Hematopoietic multipotent progenitor cell treated with erythropoietin and hydrocortisone succinate and interleukin-3 and kit ligand, for 6 days (in vitro differentiated cells): ENCODE measurements around the gene ZDHHC18.
"Not testable (repeated sequence)": the region's sequence is repeated elsewhere in the genome, so short reads cannot be mapped to it uniquely, and the experiment has no call there.

ENCODE experiments used
- DNase-seq: peaks from one replicate; pipeline ENCODE4 v3.0.0-alpha.2; 2015

ZDHHC18 gene

DNA sequence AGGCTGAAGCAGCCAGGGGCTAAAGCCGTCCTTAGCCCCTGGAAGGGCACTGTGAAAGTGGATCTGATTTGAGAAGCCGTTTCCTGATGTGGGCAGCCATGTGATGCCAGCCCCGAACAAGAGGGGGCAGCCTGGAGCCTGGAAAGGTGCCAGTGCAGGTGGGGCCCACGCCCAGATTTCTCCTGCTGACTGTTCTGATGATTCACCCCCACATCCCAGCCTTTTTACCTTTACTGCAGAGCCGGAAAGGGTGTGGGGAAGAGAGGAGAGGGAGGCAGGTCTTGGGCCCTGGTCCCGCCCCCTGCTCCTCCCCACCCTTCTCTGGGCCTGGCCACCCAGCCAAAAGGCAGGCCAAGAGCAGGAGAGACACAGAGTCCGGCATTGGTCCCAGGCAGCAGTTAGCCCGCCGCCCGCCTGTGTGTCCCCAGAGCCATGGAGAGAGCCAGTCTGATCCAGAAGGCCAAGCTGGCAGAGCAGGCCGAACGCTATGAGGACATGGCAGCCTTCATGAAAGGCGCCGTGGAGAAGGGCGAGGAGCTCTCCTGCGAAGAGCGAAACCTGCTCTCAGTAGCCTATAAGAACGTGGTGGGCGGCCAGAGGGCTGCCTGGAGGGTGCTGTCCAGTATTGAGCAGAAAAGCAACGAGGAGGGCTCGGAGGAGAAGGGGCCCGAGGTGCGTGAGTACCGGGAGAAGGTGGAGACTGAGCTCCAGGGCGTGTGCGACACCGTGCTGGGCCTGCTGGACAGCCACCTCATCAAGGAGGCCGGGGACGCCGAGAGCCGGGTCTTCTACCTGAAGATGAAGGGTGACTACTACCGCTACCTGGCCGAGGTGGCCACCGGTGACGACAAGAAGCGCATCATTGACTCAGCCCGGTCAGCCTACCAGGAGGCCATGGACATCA is 36.5 kb downstream of the ZDHHC18 start, which contains the start of gene SFN:
Gene SFN, plus strand, starts transcription at position 369 of the 904 bp plus-strand sequence. Its CDS starts 64 bp downstream, at position 433.
- peak; percentile 51 for DNase-seq

DNA sequence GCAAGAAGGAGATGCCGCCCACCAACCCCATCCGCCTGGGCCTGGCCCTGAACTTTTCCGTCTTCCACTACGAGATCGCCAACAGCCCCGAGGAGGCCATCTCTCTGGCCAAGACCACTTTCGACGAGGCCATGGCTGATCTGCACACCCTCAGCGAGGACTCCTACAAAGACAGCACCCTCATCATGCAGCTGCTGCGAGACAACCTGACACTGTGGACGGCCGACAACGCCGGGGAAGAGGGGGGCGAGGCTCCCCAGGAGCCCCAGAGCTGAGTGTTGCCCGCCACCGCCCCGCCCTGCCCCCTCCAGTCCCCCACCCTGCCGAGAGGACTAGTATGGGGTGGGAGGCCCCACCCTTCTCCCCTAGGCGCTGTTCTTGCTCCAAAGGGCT is 37.2 kb downstream of the ZDHHC18 start:
- no peak for DNase-seq

DNA sequence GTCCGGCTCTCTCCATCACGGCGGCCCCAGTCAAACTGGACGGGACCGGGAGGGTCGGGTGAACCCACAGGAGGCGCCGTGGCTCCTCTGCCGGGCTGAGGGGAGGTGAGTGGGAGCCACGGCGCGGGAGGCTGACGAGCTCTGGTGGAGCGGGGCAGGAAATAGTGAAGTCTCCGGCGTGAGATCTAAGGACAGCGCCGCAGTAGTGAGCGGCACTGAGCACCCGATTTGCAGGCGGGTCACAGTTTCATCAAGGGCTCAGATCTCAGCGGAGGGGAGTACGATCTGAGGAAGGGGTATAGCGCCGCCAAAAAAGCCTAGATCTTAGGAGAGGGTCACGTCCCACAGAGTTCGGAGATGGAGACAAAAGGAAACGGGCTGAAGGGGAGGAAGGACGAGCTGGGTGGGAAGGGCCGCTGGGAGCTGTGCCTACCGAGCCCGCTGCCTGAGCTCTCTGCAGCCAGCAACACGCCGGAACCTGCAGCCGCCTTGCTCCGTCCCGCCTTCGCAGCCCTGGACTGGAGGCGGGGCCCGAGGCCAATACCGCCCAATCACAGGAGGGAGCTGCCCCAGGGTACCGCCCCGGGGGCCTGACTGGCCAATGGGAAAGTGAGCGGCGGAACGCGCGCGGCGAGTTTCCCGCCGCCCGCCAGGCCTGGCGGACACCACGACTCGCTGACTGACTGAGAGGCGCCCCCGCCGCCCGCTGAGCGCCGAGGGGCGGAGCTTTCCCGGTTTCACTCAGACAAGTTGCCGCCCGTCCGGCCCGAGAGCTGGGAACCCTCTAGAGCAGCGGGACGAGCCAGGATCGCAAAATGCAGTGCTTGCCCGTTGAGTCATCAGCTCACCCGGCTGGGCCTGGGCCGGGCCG is 38.4 kb downstream of the ZDHHC18 start:
- DNase-seq, result peak; percentile 97

DNA sequence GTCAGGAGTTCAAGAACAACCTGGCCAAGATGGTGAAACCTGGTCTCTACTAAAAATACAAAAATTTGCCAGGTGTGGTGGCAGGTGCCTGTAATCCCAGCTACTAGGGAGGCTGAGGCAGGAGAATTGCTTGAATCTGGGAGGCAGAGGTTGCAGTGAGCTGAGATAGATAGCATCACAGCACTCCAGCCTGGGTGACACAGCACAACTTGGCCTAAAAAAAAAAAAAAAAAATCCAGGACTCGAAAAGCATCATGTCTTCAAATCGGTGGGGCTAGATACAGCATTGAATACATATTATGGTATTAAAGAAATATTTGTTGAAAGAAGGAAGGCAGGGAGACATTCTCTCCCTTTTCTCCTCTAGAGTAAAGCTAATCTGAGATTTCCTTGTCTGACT is 46.6 kb downstream of the ZDHHC18 start:
- DNase-seq, result not testable (repeated sequence)

DNA sequence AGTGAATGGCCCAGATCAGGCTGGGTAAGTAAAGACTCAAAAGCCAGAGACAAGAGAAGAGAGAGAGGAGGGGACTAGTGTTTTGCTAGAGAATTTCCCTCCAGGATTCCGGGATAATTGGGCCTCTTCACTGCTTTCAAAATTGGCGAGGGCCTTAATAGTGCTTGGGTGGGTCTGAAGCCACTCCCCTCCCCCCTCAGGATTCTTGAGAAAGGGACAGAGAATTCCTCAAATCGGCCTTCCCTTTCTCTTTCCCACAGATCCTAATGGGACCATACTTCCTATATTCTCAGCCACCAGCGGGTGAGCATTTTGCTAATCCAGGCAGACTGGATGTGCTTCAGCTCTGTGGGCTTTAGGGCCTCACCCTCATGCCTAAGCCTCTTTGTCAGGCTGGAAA is 48.4 kb downstream of the ZDHHC18 start:
- no peak for DNase-seq

DNA sequence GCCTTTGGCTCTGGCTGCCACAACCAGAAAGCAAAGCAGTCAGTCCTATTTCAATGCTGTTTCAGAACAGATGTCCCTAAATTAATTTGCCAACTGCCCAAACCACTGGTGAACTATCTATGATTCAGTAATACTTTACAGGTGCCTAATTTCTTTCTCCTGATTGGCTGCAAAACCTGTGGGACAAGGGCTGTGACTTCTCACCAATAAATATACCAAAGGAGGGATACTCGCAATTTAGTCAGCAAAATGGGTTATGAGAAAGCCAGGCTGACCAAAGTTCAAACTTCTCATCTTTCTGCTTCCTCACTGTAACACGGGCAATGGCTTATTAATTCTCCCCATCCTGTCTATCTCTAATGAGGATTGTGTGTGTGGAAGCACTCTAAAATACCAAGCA is 50.8 kb downstream of the ZDHHC18 start:
- no peak for DNase-seq

DNA sequence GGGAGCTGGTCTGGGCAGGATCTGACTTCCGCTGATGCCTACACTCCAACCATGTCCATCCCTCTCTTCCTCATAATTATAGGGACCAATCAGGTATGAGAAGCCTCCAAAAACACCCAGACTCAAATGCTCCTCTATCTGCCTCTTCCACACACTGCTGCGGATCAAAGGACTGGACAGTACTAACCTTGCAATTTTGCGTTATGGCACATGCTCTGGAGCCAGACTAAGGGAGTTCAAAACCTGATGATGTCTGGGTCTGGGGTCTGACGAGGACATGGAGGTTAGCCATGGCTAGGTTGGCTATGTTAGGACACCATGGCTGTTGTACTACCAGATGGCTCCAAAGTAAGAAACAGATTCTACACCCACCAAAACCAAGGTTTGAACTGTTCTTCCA is 53.3 kb downstream of the ZDHHC18 start:
- no peak for DNase-seq

DNA sequence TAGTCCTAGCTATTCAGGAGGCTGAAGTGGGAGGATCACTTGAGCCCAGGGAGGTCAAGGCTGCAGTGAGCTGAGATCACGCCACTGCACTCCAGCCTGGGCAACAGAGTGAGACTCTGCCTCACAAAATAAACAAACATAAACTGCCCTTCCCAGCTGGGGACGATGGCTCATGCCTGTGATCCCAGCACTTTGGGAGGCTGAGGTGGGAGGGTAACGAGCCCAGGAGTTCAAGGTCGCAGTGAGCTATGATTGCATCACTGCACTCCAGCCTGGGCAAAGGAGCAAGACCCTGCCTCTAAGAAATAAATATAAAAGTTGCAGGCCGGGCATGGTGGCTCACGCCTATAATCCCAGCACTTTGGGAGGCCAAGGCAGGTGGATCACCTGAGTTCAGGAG is 55.1 kb downstream of the ZDHHC18 start:
- DNase-seq, result not testable (repeated sequence)

DNA sequence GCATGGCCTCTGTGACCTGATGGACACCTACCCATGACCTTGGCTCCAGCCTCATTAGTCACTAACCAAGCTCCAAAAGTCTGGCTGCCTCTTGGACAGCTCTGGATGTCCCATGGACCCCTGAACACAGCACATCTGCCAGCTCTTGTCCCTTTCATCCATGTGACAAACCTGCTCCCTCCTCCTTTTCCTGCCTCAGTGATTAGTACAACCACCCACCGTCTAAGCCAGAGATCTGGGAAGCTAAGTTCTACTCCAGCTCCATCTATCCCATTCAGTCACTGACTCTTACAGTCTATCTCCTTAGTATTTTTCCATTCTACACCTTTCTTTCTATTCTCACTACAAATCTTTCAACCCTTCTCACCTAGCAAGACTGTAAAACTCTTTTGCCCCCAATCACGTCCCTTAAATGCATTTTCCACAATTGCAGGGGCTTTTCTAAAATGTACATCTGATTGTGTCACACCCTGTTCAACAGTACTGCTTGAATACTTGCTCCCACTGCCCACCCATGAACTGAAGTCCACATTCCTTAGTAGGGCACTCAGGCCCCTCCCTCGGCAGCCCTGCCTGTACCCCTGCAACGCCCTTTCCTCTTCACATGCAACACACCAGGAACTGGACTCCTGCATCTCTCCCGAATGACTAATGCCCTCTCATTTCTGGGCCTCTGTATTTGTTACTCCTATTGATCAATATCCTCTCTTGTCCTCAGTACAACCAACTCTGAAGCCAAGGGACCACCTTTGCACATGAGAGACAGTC is 56.4 kb downstream of the ZDHHC18 start:
- DNase-seq, result no peak

DNA sequence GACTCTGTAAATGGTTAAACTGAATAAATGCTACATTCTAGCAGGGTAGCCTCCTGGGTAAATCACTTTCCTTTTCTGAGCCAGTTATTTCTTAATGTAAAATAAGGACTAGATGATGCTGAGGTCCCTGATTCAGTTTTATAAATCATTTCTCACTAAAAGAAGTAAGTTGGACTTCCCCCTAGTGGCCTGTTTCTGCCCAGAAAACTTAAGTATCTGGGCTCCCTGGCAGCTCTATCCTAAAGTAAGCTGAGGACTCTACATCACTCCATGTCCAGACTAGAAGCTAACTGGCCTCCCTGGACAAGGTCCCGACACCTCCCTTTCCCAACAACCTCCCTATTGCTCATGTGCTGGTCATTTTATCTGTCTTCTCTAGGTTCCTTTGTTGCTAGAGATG is 60.6 kb downstream of the ZDHHC18 start:
- DNase-seq, result peak; percentile 70

DNA sequence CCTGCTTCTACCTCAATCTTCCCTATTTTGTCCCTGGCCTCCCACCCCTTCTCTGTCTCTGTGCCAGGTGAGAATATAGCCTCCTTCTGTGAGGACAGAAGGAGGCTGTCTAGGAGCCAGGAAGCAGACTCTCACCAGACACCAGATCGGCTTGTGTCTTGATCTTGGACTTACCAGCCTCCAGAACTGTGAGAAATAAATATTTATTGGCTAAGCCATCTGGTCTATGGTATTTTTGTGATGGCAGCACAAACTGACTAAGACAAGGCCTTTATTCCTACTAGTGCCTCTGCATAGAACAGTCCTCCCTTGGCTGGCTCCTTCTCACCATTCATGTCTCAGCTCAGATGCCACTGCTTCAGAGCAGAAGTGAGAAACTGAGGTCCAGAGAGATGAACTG is 61.7 kb downstream of the ZDHHC18 start:
- DNase-seq, result no peak

DNA sequence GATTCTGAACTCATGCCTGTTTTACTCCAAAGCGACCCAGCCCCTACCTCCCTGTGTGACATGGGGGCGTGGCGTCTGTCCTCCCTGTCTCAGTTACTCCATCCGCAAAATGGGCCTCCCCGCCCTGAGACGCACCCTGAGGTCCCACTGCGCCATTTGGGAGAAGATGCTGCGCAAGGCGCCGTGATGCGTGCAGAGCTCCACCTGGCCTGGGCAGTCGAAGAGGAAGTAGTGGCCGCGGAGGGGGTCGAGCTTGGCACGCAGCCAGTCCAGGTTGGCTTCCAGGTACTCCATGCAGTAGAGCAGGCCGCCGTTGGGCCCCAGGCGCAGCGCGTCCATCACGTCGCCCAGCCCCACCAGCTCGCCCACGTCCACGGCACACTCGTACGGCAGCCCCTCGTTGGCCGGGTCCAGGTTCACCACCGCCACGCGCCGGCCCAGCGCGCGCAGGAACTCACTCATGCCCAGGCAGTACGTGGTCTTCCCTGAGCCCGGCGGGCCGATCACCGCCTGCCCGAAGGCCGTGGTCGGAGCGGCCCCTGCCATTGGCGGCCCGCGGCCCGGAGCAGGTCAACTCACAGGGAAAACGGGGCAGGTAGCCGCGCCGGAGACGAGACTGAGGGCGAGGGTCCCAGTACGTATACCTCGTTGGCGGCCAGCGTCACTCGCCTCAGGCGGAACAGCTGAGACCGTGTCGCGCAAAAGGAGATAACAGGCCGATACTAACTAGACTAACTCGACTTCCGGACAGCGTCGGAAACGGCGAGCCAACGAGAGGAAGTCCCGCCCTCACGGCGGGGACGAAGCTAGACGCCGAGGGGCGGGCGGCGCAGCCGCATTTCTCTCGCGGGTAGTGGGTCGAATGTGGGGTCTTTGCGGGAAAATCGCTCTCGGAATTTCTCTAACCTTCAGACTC is 63.3 kb downstream of the ZDHHC18 start, which contains the start of gene GPN2:
Gene GPN2, minus strand, starts transcription at position 733 of the 916 bp plus-strand sequence. Its CDS starts 187 bp downstream, at position 546.
- DNase-seq, result peak; percentile 94

DNA sequence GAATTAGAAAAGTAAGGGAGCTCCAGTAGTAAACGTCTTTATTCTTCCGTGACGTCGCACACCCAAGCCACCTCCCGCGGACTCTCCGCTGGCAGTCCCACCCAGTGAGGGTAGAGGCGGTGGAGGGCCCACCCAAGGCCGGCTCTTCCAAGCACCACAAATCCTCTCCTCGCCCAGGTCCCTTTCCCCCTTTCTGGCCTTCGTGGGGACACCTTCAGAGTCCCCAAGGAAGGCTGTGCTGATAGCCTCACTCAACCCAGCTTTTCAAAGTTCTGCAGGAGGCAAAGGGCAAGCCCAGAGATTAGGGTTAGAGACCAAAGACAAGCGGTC is 63.9 kb downstream of the ZDHHC18 start:
- no peak for DNase-seq

DNA sequence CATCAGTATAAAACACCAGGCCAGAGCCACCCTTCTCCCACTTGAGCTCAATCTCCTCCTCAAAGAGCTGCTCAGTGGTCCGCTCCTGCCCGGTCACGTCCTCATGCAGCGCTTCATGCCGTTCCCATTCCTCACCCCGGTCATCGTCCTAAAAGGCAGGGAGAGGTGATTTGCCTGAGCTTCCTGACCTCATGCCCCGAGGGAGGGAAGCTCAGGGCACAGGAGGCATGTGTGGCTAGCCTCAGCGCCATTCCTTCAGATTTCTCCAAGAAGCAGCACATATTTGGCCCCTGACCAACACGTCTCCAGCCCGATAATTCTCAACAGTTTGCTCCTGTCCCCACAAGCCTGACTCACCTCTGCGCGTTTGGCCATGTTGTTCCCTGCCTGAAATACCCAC is 67.8 kb downstream of the ZDHHC18 start:
- DNase-seq, result no peak

DNA sequence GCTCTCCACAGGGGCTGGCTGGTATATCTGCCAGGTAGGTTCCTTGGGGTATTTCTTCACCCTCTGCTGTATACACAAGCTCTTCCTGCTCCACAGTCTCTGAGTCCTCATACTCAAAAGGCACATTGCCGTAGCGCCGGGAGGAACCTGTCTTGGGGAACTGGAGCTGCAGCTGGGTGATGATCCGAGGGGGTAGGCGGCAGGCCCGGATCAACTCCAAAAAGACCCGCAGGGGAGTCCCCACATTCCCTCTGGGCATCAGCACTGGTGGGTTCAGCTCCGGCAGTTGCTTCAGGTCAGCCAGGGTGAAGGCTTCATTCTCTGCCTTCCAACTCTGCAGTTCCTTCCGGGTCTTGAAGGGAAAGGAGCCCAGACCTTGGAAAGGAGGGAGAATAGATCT is 70.9 kb downstream of the ZDHHC18 start:
- no peak for DNase-seq

DNA sequence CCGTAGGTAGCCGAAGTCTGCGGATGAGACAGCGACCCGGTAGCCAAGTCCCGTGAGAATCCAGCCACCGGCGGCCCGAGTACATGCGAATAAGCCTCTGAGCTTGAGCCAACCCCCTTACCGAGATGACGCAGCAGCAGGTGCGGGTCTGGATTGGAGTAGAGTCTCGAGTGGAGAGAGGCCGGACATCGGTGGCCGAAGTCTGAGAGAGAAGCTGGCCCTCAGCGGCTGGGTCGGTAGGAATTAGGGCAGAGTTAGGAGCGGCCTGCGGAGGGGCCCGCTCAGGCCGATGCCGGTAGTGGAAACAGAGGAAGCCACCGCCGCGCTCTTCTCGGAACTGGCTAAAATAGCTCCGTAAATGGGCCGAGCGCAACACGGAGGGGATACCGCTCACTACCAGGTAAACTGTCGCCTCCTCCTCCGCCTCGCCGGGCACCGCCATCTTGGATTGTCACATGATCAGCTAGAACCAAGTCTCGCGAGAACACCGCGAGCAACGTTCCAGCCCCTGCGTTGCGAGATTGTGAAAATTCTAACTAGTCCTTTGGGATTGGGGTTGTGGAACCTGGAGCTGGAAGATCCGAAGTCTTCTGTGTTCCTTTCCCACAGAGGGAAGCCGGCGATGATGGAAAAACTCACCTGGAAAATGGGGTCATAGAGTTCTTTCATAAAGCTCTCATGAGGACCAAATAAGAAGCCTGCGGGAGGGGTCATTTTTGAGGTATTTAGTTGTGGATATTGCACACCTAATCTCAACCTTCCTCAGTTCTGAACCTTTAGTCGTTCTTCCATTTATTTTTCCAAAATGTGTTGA is 73.7 kb downstream of the ZDHHC18 start, which contains the start of gene GPATCH3:
Gene GPATCH3, minus strand, starts transcription at position 467 of the 814 bp plus-strand sequence. Its CDS starts 25 bp downstream, at position 442.
- DNase-seq, result peak; percentile 97

DNA sequence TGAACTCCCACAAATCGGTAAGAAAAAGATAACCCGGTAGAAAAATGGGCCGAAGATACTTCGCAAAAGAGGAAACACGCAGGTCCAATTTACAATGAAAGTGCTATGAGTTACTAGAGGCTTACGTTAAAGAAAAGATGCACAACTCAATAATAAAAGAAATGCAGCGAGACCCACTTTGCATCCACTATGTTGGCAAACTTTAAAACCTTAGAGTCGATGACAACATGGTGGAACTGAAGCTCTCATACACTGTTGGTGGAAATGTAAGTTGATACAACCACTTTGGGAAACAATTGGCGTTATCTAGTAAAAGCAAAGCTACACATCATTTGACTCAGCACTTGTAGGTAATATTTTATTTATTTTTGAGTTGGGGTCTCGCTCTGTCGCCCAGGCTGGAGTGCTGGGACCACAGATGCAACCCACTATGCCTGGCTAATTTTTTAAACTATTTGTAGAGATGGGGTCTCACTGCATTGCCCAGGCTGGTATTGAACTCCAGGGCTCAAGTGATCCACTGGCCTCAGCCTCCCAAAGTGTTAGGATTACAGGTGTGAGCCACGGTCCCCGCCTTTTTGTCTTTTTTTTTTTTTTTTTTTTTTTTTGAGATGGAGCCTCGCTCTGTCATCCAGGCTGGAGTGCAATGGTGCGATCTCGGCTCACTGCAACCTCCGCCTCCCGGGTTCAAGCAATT is 74.5 kb downstream of the ZDHHC18 start:
- DNase-seq, result peak; percentile 31
